Stimulated activated CD4-positive, alpha-beta T cell treated with anti-CD3 and anti-CD28 coated beads, Interleukin-4, amount 100 ng/mL, for 4 hours (primary cell): ENCODE results near the gene CLDN7.
A peak's percentile ranks its signal among the peaks of the same experiment; 100 is the strongest.
"Not testable (repeated sequence)": the region's sequence is repeated elsewhere in the genome, so short reads cannot be mapped to it uniquely, and the experiment has no call there.

Experiments used
- DNase-seq, 2 experiments: peaks; one replicate each; pipeline ENCODE4 v3.0.0-alpha.2; 2020

Gene CLDN7

DNA sequence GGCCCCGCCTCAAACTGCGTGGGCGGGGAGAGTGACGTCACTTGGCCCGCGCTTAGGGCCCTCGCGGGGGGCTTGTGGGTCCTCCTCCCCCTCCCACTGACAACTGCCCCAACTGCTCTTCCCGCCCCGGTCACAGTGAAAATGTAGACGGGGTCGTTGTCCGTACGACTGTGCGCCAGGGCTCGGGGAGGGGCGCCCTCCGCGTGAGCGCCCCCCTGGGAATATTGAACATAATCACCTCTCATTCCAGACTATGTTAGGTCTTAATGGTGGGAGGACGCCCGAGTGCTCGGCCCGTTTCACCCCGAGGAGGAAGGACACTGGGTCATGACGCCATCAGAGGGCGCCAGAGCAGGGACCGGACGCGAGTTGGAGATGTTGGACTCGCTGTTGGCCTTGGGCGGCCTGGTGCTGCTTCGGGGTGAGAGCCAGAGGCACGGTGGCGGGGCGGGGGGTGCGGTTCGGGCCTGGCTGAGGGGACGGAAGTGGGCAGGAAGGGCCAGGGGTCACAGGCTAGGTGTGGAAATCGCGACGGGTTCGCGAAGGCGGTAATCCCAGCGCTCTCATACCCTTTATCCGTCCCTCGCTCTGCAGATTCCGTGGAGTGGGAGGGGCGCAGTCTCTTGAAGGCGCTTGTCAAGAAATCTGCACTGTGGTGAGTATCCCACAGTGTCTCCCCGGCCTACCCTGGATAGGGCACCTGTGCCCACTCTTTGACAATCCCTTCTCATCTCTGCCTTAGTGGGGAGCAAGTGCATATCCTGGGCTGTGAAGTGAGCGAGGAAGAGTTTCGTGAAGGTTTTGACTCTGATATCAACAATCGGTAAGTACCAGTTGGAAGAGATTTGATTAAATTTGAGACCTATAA lies 9.9 kb downstream of the CLDN7 start, which contains the start of gene ELP5:
TSS of gene ELP5 (plus strand) at position 40 of the 868 bp plus-strand sequence. CDS start at position 376, 336 bp downstream.
- peak; percentile 78 to 81 for DNase-seq

DNA sequence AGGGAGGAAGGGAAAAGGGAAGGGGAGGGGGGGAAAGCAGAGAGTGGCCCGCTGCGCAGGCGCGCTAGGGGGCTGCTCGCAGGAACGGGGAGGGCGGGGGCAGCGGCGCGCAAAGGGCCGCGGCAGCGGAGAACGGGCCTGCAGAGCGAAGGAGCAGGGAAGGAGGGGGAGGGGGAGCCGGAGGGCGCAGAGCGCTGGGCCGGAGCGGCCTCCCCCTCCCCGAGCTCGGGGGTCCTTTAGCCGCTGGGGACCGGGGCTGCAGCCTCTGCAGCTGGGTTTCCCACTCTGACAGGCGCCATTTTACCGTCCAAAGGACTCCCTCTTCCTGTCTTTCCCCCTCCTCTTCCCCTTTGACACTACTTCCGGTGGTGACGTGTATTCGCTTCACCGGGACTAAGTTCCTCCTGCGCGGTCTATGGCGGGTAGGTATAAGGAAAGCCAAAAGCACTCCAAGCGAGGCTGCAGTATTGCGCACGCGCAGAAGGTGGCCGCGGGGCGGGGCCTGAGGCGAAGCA lies 10.6 kb downstream of the CLDN7 start, which contains the start of gene CTDNEP1:
TSS of gene CTDNEP1 (minus strand) at position 74 of the 515 bp plus-strand sequence. CDS start 438 bp downstream, outside the sequence.
- peak; percentile 98 to 99 for DNase-seq

DNA sequence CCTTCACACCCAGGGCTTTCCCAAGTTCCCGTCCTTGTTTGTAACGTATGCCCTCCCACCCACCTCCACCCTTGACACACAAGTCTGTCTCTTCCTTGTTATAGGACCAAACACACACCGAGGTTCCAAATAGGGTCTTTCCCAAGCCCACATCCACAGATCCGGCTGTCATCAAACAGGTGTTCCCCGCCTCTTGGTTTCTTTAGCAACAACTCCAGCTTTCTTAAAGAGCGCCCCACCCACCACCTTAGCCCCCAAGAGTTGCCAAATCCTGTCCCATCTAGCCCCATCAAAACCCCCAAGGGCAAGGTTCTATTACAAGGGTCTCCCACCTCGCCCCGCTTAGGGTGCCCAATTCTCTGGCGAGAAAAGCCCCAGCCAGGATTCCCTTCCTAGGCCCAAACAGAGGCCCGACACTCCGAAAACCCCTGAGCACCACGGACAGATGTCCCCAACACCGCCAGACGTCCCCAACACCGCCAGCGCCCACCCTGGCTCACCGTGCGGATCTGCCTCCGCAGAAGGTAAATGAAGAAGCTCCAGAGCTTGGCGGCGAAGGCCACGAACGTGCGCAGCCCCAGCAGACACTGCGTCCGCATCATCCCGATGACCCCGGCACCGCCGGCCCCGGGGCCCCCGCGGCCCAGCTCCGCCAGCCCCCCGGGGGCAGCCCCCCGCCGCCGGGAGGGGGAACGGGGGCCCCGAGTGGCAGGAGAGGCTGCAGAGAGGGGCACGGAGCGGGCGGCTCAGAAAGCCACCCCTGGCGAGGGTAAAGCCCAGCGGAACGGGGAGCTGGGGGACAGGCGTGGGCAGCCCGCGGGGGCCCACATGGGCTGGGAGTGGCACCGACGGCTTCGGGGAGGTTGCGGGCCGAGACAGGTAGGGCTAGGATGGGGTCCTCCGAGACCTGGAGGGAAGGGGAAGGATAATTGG lies 11.3 kb downstream of the CLDN7 start:
- DNase-seq, result no peak

DNA sequence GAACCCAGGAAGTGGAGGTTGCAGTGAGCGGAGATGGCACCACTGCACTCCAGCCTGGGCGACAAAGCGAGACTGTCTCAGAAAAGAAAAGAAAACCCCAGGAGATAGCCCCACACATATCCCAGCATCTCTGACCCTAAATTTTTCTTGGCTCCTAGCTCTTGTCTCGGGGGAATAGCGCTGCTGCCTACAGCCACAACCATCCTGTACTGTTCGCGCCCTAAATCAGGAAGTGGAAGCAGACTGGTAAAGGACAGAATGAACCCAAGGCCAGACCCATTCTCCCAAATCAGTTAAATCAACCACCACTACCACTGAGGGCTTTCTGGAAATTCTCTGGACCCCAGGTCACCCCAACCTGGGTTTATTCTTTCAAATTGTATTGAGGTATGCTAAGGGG lies 12.4 kb downstream of the CLDN7 start:
- no peak for DNase-seq

DNA sequence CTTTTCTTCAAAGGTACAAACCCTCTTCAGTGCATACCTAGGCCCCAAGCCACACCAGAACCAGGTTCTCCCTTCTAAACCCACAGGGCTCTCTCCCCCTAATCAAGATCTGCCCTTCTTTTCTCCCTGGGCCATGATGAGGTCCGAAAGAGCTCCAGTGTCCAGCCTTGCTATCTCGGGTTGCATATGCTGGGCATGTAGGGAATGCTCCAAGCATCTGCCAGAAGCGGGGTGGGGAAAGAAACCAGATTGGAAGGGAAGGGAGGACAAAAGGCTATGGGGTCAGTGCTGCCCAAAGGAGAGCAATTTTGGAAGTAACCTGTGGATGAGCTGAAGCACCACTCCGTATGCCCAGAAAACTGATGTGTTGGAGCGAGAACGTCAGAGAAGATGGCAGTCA lies 13.1 kb downstream of the CLDN7 start:
- DNase-seq, result no peak

DNA sequence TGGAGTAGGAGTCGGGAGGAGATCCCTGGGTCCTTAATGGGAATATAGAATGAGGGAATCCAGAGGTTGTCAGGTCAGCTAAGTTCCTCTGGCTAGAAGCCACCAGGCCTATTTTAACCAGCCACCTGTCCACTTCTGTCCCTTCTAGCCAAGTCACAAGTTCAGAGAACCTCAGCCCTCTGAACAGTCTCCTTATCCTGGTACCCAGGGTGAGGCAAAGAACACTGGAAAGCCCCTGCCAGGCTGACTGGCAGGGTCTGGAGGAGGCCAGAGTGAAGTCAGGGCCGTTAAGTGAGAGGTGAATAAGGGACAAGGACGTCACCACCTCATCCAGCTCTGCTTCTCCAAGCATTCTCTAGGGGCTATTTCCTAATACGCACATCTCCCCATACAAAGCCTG lies 13.5 kb downstream of the CLDN7 start:
- DNase-seq, result no peak

DNA sequence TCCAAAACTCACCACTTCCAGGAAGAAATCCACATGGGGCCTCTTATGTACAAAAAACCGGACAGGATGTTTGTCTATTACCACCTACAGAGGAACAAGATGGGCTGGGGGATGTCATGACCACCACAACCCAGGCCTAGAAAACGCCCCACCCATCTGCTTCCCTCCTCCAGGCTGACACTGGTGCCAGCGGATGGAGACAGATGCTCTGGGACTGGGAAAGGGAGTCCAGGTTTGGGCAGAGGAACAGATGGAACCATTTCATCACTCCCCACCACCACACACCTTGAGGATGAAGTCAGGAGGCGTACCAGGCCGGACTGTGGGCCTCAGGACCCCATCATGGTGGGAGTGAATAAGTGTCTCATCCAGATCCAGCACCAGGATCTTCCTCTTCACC lies 15.5 kb downstream of the CLDN7 start:
- no peak for DNase-seq

DNA sequence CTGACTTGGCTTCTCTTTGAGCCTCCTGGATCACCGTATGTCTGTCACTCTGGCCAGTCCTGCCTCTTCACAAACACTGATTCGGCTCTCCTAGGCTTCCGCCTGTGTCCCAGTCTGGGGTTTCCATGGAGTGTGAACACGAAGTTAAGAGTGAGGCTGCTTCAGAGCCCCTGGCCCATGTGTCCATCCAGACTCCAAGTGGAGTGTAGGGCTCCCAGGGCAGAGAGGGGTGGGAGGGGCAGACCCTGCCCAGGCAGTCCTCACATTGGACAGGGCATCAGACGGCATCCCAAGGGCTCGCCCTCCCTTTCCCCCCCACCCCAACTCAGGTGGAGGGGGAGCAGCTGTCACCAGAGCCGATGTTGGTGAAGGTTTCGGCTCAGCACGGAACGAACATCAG lies 18.4 kb downstream of the CLDN7 start:
- not testable (repeated sequence) for DNase-seq

DNA sequence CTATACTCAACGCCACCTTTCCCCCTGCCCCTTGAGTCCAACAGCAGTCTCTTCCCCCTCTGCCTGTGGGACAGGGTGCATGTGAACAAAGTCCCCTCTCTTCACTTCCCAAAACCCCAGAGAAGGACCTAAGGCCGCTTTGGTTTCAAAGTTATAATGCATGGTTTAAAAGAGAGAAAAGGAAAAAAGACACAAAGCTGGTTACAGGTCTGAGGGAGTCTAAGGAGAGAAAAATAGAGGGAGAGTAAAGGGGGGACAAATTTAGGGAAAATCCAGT lies 18.9 kb downstream of the CLDN7 start:
- no peak for DNase-seq

DNA sequence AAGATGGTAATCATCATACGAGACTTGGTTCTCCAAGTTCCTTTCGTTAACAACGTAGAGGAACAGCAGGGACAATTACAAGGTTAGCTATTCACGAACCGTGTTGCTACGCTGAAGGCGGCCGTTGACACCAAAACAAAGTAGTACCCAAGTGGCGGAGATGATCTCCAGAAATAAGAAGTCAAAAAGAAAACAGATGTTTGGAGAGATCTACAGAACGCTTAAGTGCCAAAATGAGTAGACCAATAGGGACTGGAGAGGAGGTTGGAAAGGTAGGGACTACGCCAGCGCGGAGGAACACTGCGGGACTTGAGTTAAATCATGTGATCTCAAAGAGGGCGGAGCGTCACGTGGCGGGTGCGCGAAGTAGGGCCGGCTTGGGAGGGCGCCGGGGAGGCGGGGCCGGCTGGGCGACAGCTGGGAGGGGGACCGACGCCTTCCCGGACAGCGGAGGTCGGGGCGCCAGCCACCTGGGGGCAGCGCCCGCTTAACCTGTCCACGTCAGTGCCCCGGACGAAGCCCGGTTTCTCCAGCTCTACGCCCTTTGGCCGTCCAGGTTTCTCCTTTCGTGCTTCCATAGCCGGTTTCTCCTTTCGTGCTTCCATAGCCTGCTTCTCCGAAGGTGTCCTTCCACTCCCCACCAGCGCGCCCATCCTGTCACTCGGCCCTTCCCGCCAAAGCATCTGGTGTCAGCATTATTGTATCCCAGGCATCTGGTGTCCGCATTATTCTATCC lies 19.4 kb downstream of the CLDN7 start:
- DNase-seq, result peak; percentile 88 to 91

DNA sequence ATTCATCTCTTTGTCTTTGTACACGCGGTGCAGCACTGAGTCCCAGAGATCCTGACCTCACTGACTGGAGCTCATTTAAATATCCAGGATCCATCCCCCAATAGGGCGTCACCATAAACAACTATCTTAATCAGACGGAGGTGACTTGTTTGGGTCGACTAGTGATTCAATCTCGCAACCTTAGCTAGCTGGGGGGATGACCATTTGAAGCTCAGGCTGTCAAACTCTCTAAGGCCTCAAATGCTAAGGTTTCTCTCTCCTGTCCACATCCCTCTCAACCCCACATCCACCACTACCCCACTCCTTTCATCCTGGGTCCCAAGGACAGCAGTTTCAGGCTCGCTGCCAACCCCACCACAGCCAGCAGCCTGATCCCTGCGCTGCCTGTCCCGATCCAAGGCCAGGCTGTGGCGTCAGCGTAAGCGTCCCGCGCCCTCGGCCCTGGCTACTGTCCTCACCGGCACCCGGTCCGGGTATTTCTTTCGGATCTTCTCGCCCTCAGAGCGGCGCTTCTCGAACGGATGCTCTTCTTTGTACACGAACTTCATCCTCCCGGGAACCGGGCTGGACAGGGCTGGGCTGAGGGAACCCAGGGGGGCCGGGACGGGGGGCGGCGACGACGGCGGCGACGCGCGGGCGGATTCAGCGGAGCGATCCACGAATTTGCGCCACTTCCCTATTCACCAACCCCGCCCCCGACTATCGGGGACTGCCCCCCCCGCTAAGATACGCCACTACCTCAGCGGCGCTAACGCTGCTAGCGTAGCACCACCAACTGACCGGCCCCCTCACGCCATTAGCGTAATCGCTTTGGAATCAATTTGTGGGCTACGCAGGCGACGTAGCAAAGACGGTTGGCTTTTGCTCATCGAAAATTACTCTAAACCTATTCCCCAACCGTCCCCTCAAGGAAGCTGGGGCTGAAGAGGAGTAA lies 20.2 kb downstream of the CLDN7 start, which contains the start of gene GABARAP:
TSS of gene GABARAP (minus strand) at position 667 of the 934 bp plus-strand sequence. CDS start at position 548, 119 bp downstream.
- DNase-seq, result peak; percentile 89 to 92

DNA sequence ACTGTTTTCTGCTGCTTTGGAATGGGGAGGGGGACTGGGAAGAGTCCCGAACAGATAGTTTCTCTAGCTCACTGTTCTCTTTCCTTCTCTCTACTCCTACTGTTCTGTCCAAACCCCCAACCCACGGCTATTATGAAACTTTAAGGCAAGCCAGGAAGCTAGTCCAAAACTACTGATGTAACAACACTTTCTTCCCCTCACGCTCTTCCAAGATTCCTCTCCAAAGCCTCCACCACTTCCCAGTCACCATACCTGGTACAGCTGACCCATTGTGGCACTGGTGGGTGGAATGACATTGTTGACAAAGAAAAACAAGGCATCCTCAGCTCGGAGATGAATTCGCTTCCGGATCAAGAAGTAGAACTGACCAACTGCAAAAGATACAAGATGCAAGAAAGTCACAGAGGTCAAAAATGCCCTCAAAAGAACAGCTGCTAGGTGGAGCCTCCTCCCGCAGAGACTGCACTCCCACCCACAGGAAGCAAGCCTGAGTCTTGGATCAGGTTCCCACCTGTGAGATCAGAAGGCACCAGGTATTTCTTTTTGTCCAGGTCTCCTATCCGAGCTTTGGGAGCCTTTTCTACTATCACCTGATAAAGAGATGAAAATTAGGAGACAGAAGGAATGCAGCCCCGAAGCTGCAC lies 21.1 kb downstream of the CLDN7 start:
- DNase-seq, result no peak

DNA sequence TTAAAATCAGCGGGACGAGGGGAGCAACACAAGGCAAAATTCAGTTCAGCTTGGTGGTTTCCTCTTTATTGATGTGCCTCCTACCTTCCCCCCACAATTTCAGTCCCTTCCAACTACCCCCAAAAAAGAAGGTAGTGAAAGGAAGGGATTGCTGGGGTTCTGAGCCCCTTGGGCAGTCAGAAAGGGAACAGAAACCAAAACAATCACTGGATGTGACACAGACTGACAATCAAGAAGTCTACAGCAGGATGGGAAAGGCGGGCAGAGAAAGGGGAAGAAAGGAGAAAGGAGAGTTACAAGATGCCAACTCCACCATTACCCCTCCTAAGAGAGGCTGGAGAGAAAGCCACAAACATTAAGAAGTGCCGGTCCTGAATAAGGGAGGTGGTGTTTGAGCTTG lies 21.9 kb downstream of the CLDN7 start:
- DNase-seq, result no peak

DNA sequence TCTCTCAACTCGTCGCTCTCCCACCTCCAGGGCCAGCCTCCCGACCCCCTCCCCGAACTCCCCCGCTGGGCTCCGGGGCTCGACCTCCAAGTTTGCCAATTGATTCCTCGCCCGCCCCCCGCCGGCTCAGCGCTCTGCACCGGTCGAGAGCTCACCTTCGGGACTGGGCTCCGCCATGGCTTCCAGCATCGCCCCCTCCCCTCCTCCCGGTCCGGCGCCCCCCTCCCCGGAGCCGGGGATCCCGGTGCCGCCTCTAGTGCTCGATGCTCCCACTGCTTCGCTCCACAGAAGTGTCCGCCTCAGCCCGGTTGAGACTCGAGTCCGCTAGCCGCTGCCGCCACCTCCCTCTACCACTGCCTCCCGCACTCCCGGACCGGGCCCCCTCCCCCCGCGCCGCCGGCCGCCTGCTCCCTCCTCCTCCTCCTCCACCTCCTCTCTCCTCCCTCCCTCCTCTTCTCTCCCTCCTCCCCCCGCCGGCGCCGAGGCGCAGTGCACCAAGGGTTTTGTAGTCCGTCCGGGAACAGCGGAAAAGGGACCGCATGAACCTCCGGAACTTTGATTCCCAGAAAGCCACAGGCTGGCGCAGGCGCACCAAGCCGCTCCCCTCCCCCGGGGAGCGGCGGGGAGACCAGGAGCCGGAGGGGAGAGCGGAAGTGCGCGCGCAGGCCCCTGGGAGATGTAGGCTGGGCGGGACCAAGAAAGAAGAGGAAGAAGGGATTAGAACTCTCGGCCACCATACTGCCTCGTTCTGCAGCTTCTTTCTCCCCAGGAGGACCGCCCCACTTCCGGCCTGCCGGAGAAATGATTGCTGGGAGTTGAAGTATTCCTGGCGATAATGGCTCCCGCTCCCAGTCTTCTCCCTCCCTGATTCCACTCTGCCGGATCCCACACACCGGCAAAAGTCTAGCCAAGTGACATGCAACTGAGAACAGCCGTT lies 22.9 kb downstream of the CLDN7 start, which contains the start of gene PHF23:
TSS of gene PHF23 (minus strand) at position 367 of the 937 bp plus-strand sequence. CDS start at position 189, 178 bp downstream.
- DNase-seq, result peak; percentile 95 to 99

DNA sequence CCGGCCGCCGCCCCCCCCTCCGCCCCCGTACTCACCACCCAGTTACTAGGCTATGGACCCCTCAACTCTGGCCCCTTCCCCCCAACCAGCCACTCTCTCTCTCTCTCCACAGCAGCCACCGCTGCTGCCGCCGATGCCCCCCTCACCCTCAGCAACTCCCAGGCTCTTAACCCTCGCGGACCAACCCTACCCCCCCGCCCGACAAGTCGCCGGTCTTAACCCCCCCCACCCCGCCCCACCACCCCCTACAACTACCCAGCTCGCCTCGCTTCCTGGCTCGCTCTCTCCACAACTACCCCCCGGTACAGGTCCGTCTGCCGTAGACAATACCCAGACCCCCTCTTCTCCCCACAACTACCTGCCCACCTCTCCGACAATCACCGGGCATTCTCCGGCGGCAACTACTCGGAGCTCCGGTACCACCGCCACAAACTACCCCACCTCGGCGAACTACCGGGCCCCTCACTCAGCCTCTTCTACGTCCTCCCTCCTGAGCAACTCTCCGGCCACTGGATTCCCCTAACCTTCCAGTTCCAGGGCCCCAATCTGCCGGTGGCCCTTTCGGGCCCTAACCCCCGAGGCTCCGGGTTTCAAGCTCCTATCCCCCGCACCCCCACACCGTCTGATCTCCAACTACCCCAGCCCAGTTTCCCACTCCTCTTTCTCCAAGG lies 23.7 kb downstream of the CLDN7 start:
- no peak for DNase-seq

DNA sequence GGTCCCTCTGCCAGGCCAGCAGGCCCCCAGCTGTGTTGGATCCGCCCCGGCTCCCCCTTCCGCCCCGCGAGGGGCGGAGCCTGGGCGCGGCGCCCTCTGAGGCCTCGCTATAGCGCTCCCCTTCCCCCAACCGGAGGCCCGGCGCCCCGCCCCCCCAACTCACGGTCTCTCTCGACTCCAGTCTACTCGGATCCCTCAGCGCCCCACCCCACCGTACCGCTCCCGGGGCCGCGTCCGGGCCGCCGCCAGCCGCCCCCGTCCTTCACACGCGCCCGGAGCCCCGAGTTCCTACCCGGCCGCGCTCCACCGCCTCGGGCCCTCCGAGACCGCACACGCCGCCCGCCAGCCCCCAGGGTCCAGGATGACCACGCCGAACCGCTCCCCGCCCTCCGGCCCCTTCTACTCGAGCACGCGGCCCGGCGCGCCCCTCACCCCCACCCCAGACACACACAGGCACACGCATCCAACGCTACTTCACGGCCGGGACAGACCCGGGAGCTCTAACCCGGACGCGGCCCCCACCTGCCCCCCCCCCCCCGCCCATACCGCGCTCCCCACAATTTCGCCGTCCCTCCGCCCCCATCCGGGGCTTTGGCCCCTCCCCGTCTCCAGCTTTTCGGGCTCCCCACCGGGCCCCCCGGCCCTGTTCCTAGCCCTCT lies 24.4 kb downstream of the CLDN7 start:
- DNase-seq, result peak; percentile 87 to 88

DNA sequence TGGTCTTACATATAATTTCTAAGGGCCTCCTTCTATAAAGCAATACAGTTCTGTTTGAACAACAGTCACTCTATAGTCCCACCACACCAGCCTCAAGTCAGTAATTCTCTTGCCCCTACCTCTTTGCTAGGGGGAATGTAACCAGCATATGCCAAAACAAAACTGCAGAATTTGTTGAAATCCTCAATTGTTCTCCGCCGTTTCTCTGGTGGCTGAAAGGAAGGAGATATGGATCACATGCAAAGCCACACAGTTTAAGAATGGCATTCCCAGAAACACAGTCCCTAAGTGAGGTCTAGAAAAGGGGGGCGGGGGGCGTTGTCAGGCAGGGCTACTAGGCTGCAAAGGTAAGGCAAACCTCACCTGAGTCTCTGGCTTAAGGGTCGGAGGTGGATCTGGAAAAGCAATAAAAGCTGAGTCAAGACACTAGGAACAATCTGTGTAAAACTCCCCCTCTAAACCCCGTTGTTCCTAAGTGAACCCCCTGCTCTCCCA lies 25.0 kb downstream of the CLDN7 start:
- DNase-seq, result no peak

DNA sequence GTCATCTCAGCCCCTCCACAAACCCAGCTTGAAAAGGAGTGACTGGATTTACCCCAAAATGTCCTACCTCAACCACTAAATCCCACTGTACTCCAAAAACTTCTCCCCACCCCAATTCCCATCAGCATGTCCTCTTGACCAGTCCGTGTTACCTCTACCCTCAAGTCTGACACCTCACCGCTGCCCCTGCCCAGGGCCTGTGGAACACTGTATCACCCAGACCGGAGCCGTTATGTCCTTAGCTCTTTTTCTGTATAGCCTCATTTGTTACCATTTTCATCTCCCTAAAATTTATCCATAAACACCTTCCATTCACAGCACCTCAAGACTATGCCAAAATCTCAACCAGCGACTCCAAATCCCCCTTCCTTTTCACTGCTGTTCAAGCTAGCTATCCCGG lies 25.5 kb downstream of the CLDN7 start:
- DNase-seq, result no peak
